ENCODE results near the gene RGL2.
"Not testable (repeated sequence)": the region's sequence is repeated elsewhere in the genome, so short reads cannot be mapped to it uniquely, and the experiment has no call there.

The RGL2 gene

DNA sequence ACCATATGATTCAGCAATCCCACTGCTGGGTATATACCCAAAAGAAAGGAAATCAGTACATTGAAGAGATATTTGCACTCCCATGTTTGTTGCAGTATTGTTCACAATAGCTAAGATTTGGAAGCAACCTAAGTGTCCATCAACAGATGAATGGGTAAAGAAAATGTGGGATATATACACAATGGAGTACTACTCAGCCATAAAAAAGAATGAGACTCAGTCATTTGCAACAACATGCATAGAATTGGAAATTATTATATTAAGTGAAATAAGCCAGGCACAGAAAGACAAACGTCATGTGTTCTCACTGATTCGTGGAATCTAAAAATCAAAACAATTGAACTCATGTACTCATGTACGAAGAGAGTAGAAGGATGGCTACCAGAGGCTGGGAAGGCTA lies 36.3 kb downstream of the RGL2 start:
- H3K4me3 ChIP-seq (ENCODE audit: low read length); H3K27me3 ChIP-seq (ENCODE audit: insufficient read depth, low read length); H3K4me1 ChIP-seq (ENCODE audit: insufficient read depth, low read length); H3K27ac ChIP-seq (ENCODE audit: low read length); H3K9me3 ChIP-seq (ENCODE audit: insufficient read depth, low read depth, low read length); H3K9ac ChIP-seq (ENCODE audit: low read depth, low read length): not testable (repeated sequence)
- H3K36me3 ChIP-seq (ENCODE audit: insufficient read depth, low read depth, low read length) = peaks cover 61% of the 10 kb centered on the region

DNA sequence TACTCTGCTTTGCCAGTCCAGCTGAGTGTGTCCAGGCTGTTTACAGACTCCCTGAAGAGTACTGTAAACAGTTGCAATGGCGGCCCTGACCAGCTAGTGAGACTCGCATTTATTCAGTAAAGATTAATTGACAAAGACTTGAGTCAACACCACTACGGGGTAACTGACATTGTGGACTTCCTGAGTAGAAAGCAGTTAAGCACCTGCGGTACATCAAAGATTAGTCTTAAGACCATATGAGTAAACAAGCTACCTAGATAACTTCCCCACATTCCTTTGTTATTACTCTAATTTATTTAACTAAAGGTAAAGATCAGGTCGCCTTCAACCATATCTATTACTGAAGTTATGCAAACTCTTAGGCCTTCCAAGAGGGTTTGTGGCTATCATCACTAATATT lies 39.7 kb downstream of the RGL2 start:
- H3K4me1 ChIP-seq (ENCODE audit: insufficient read depth, low read length) = no peaks in the 10 kb centered on the region
- peaks cover 33% of the 10 kb centered on the region for H3K36me3 ChIP-seq (ENCODE audit: insufficient read depth, low read depth, low read length)
- H3K9ac ChIP-seq (ENCODE audit: low read depth, low read length) = no peak overlapping the region
- no peaks in the 10 kb centered on the region for H3K27me3 ChIP-seq (ENCODE audit: insufficient read depth, low read length)
- H3K9me3 ChIP-seq (ENCODE audit: insufficient read depth, low read depth, low read length) = no peaks in the 10 kb centered on the region
- no peak overlapping the region for H3K27ac ChIP-seq (ENCODE audit: low read length)
- H3K4me3 ChIP-seq (ENCODE audit: low read length) = no peak overlapping the region

DNA sequence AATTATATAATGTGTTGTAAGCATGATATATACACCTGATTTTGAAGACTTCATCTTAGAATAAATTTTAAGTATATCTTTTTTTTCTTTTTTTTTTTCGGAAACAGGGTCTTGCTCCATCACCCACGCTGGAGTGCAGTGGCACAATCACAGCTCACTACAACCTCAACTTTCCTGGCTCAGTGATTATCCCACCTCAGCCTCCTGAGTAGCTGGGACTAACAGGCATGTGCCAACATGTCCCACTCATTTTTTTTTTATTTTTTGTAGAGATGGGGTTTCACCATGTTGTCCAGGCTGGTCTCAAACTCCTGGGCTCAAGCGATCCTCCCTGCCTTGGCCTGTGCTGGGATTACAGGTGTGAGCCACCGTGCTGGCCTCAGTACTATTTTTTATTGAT lies 44.2 kb downstream of the RGL2 start:
- Histone ChIP-seq H3K9ac (ENCODE audit: low read depth, low read length) (no peak overlapping the region), H3K9me3 (ENCODE audit: insufficient read depth, low read depth, low read length) (no peaks in the 10 kb centered on the region), H3K4me1 (ENCODE audit: insufficient read depth, low read length) (peaks cover 3% of the 10 kb centered on the region; the same call in 1 of the 2 replicates), H3K27me3 (ENCODE audit: insufficient read depth, low read length) (no peaks in the 10 kb centered on the region), H3K36me3 (ENCODE audit: insufficient read depth, low read depth, low read length) (peaks cover 19% of the 10 kb centered on the region), H3K27ac (ENCODE audit: low read length) (no peak overlapping the region), H3K4me3 (ENCODE audit: low read length) (no peak overlapping the region)

DNA sequence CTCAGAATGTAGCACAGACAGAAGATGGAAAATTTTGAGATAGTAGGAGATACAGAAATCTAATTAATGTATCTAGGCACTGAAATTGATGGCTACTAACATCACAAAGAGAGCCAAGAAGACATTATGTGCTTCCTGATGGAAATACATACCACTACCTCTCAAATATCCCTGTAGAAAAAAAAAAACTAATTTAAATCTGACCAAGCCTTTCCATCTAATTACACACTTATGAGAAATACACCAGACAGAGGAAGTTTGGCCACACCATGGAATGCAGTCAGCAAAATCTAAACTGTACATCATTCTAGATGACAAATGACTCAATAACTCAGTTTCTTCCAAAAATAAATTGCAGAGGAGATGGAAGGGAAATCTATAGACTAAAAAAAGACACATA lies 46.0 kb downstream of the RGL2 start:
- H3K4me1 ChIP-seq (ENCODE audit: insufficient read depth, low read length) = peaks cover 7% of the 10 kb centered on the region; the same call in 1 of the 2 replicates
- H3K27ac ChIP-seq (ENCODE audit: low read length) = no peak overlapping the region
- peaks cover 12% of the 10 kb centered on the region for H3K27me3 ChIP-seq (ENCODE audit: insufficient read depth, low read length)
- H3K4me3 ChIP-seq (ENCODE audit: low read length) = no peak overlapping the region
- peaks cover 10% of the 10 kb centered on the region for H3K36me3 ChIP-seq (ENCODE audit: insufficient read depth, low read depth, low read length)
- no peaks in the 10 kb centered on the region for H3K9me3 ChIP-seq (ENCODE audit: insufficient read depth, low read depth, low read length)
- H3K9ac ChIP-seq (ENCODE audit: low read depth, low read length) = no peak overlapping the region

GRCh38 chr6:33251395-33252012 lies 47.2 kb downstream of the RGL2 start:
- H3K4me3 ChIP-seq (ENCODE audit: low read length) = no peak overlapping the region
- no peak overlapping the region for H3K27ac ChIP-seq (ENCODE audit: low read length)
- peaks cover 7% of the 10 kb centered on the region; the same call in 1 of the 2 replicates for H3K4me1 ChIP-seq (ENCODE audit: insufficient read depth, low read length)
- no peak overlapping the region for H3K9ac ChIP-seq (ENCODE audit: low read depth, low read length)
- H3K27me3 ChIP-seq (ENCODE audit: insufficient read depth, low read length) = peaks cover 25% of the 10 kb centered on the region
- H3K9me3 ChIP-seq (ENCODE audit: insufficient read depth, low read depth, low read length) = no peaks in the 10 kb centered on the region
- peaks cover 10% of the 10 kb centered on the region for H3K36me3 ChIP-seq (ENCODE audit: insufficient read depth, low read depth, low read length)

- Histone ChIP-seq H3K9me3 (ENCODE audit: insufficient read depth, low read depth, low read length) (no peaks in the 10 kb centered on the region), H3K27ac (ENCODE audit: low read length) (no peak overlapping the region), H3K4me3 (ENCODE audit: low read length) (no peak overlapping the region), H3K9ac (ENCODE audit: low read depth, low read length) (no peak overlapping the region), H3K36me3 (ENCODE audit: insufficient read depth, low read depth, low read length) (peaks cover 10% of the 10 kb centered on the region), H3K27me3 (ENCODE audit: insufficient read depth, low read length) (peaks cover 33% of the 10 kb centered on the region), H3K4me1 (ENCODE audit: insufficient read depth, low read length) (peaks cover 7% of the 10 kb centered on the region; the same call in 1 of the 2 replicates)
Observed at GRCh38 chr6:33250731-33251130, 48.0 kb downstream of the RGL2 start.

DNA sequence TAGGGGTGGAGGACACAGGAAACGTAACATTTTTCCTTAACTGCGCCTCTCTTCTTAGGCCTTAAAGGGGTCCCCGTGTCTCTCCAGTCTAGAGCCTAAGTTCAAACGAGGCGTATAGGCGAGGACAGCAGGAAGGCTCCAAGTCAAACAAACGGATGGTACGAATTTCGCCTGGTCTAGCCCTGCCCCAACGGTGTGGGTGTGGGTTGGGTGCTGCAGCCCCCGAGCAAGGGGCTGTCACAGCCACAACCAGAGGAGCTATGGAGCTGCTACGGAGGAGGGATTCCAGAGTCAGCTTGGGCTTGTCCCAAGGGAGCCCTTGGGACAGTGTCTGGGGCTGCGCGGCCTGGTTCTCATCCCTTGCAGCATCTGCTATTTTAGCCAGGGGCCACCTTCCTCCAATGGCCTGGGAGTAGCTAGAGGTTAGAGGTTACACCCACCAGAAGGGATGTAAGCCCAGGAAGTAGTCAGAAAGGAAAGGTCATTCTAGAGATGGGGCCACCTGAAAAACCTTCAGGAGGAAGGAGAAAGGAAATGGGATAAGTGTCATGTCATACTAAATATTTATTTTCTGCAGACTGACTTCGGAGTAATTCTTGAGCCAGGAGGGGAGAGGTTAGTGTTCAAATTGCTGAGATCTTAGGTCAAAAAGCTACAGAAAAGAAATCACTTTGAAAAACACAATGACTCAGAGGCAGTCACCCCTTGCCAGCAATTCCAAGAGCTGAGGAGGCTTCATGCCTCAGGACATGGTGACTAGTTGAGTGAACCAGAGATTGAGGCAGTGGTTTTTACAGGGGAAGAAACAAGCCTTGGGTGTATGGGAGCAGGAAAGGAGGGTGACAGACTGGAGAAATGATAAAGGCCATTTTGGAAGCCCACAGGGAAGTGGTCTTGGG lies 48.8 kb downstream of the RGL2 start:
- Histone ChIP-seq H3K9ac (ENCODE audit: low read depth, low read length) (peak overlapping the region; percentile 92), H3K4me1 (ENCODE audit: insufficient read depth, low read length) (peaks cover 7% of the 10 kb centered on the region; the same call in 1 of the 2 replicates), H3K27ac (ENCODE audit: low read length) (peak overlapping the region; percentile 61), H3K27me3 (ENCODE audit: insufficient read depth, low read length) (peaks cover 33% of the 10 kb centered on the region), H3K9me3 (ENCODE audit: insufficient read depth, low read depth, low read length) (no peaks in the 10 kb centered on the region), H3K4me3 (ENCODE audit: low read length) (peak overlapping the region; percentile 93), H3K36me3 (ENCODE audit: insufficient read depth, low read depth, low read length) (peaks cover 10% of the 10 kb centered on the region)

GRCh38 chr6:33248932-33249731 lies 49.6 kb downstream of the RGL2 start:
- H3K27ac ChIP-seq (ENCODE audit: low read length) = peak overlapping the region; percentile 61
- peaks cover 7% of the 10 kb centered on the region; the same call in 1 of the 2 replicates for H3K4me1 ChIP-seq (ENCODE audit: insufficient read depth, low read length)
- H3K4me3 ChIP-seq (ENCODE audit: low read length) = peak overlapping the region; percentile 93

GRCh38 chr6:33248643-33248931 lies 50.2 kb downstream of the RGL2 start:
- peak overlapping the region; percentile 58; the same call in 1 of the 2 replicates for H3K9ac ChIP-seq (ENCODE audit: low read depth, low read length)
- peak overlapping the region; percentile 93 for H3K4me3 ChIP-seq (ENCODE audit: low read length)
- no peaks in the 10 kb centered on the region for H3K9me3 ChIP-seq (ENCODE audit: insufficient read depth, low read depth, low read length)
- H3K4me1 ChIP-seq (ENCODE audit: insufficient read depth, low read length) = peaks cover 7% of the 10 kb centered on the region; the same call in 1 of the 2 replicates
- H3K27ac ChIP-seq (ENCODE audit: low read length) = no peak overlapping the region
- H3K36me3 ChIP-seq (ENCODE audit: insufficient read depth, low read depth, low read length) = peaks cover 10% of the 10 kb centered on the region
- H3K27me3 ChIP-seq (ENCODE audit: insufficient read depth, low read length) = peaks cover 33% of the 10 kb centered on the region

More at GRCh38 chr6:33248932-33249731, 49.6 kb downstream of the RGL2 start:
- peak overlapping the region; percentile 92 for H3K9ac ChIP-seq (ENCODE audit: low read depth, low read length)
- no peaks in the 10 kb centered on the region for H3K9me3 ChIP-seq (ENCODE audit: insufficient read depth, low read depth, low read length)
- H3K27me3 ChIP-seq (ENCODE audit: insufficient read depth, low read length) = peaks cover 33% of the 10 kb centered on the region
- H3K36me3 ChIP-seq (ENCODE audit: insufficient read depth, low read depth, low read length) = peaks cover 10% of the 10 kb centered on the region

DNA sequence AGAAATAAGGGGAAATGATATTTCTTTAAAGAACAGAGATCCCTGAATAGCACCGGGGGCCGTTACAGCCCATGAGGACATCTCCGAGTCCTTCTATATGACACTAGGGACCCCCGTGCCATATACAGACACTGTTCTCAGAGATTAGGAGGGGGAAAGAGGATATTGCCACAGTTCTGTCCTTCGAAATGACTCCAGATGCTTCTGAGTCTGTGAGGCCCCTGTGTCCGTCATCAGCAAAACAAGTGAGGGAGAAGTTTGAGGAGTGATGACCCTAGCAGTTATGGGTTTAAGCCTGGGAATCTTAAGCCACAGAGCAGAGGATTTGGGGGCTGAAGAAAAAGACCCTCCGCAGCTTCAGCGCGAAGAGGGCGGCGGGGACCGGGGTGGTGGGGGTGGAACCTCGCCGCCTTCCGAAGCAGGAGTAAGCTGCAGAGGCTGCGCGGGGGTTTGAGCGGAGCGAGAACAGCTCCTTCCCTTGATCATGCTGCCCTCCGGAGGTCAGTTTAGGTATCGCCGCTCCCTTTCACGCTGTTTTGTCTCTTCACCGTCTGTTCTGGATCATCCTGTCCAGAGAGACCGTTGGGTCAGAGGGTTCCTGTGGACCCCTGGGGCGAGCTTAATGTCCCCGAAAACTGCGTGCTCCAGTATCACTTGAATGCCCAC lies 50.6 kb downstream of the RGL2 start:
- H3K27ac ChIP-seq (ENCODE audit: low read length) = no peak overlapping the region
- H3K4me3 ChIP-seq (ENCODE audit: low read length) = peak overlapping the region; percentile 93
- no peaks in the 10 kb centered on the region for H3K9me3 ChIP-seq (ENCODE audit: insufficient read depth, low read depth, low read length)
- peaks cover 10% of the 10 kb centered on the region for H3K36me3 ChIP-seq (ENCODE audit: insufficient read depth, low read depth, low read length)
- peaks cover 38% of the 10 kb centered on the region for H3K27me3 ChIP-seq (ENCODE audit: insufficient read depth, low read length)
- H3K4me1 ChIP-seq (ENCODE audit: insufficient read depth, low read length) = peaks cover 7% of the 10 kb centered on the region; the same call in 1 of the 2 replicates
- peak overlapping the region; percentile 74; the same call in 1 of the 2 replicates for H3K9ac ChIP-seq (ENCODE audit: low read depth, low read length)

DNA sequence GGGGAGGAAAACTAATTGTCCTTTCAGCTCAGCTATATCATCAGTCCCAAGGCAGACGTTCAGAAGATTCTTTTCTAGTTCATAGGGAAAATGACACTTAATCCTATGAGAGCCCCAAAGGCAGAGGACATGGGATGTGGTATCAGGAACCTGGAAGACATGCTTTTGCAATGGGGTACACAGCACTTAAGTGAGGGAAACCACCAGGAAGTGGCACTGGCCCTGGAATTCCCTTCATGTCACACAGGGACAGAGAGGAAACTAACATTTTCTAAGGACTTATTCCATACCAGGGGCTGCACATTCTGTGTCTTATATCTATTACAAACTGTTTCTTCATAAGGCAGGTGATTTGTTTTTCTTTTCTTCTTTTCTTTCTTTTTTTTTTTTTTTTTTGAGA lies 55.3 kb downstream of the RGL2 start:
- peaks cover 55% of the 10 kb centered on the region for H3K27me3 ChIP-seq (ENCODE audit: insufficient read depth, low read length)

More for the DNA sequence above, 55.3 kb downstream of the RGL2 start:
- Histone ChIP-seq H3K9ac (ENCODE audit: low read depth, low read length) (no peak overlapping the region), H3K4me1 (ENCODE audit: insufficient read depth, low read length) (no peaks in the 10 kb centered on the region; the same call in 1 of the 2 replicates), H3K4me3 (ENCODE audit: low read length) (no peak overlapping the region), H3K27ac (ENCODE audit: low read length) (no peak overlapping the region), H3K36me3 (ENCODE audit: insufficient read depth, low read depth, low read length) (no peaks in the 10 kb centered on the region), H3K9me3 (ENCODE audit: insufficient read depth, low read depth, low read length) (no peaks in the 10 kb centered on the region)

Measured in iPS-20b (cell line).